OCI-LY3 (cell line): ENCODE measurements around the gene COG8.

ENCODE experiments used
- H2AFZ ChIP-seq: fragments of 200-600, 300-600 bp; shearing (Covaris generic); 2 replicates; pipeline ENCODE4 v1.6.0; 2014; ENCODE audit warnings: antibody characterized with exemption, low read depth, low read length
- H3K27ac ChIP-seq: fragments of 200-600, 300-600 bp; sonication (generic); 2 replicates; pipeline ENCODE4 v1.5.1; 2014; ENCODE audit warnings: mild to moderate bottlenecking, low read length, moderate library complexity, mixed read lengths
- H3K27me3 ChIP-seq: fragments of 200-600, 300-600 bp; sonication (generic); 2 replicates; pipeline ENCODE4 v1.6.1; 2014; ENCODE audit warnings: low read depth, low read length, mixed read lengths
- H3K36me3 ChIP-seq: fragments of 200-600, 300-600 bp; sonication (generic); replicated peaks from 2 replicates; pipeline ENCODE3; 2014; ENCODE audit warnings: low read depth, low read length, mixed read lengths
- H3K4me1 ChIP-seq: fragments of 300-600, 200-600 bp; sonication (generic); 2 replicates; pipeline ENCODE4 v1.6.1; 2014; ENCODE audit warnings: low read length, mixed read lengths
- H3K4me2 ChIP-seq: fragments of 200-600, 300-600 bp; sonication (generic); 2 replicates; pipeline ENCODE4 v1.6.1; 2014; ENCODE audit warnings: low read length, mixed read lengths
- H3K4me3 ChIP-seq: fragments of 300-600, 200-600 bp; sonication (generic); 2 replicates; pipeline ENCODE4 v1.5.1; 2014; ENCODE audit warnings: antibody characterized with exemption, mild to moderate bottlenecking, low read length, moderate library complexity
- H3K79me2 ChIP-seq: fragments of 300-600, 200-600 bp; shearing (Covaris generic); 2 replicates; pipeline ENCODE4 v1.6.1; 2014; ENCODE audit warnings: mild to moderate bottlenecking, low read length, mixed read lengths
- H3K9ac ChIP-seq: fragments of 300-600, 200-600 bp; shearing (Covaris generic); 2 replicates; pipeline ENCODE4 v1.6.0; 2014; ENCODE audit warnings: mild to moderate bottlenecking, low read length, moderate library complexity
- H3K9me3 ChIP-seq: fragments of 200-600, 300-600 bp; shearing (Covaris generic); 2 replicates; pipeline ENCODE4 v1.6.1; 2014; ENCODE audit warnings: low read length, mixed read lengths; ENCODE audit not compliant: insufficient read depth
- H4K20me1 ChIP-seq: fragments of 200-600, 300-600 bp; sonication (generic); 2 replicates; pipeline ENCODE4 v1.6.1; 2016; ENCODE audit warnings: low read length, mixed read lengths; ENCODE audit not compliant: insufficient read depth
- CTCF ChIP-seq: fragments of 200-600, 300-600 bp; sonication (generic); IDR thresholded peaks from 2 replicates; pipeline ENCODE4 v1.5.1; 2014; ENCODE audit warnings: antibody characterized with exemption, low read length, low read depth
- EZH2phosphoT487 ChIP-seq: fragments of 200-600 bp; shearing (Covaris generic); IDR thresholded peaks from 2 replicates; pipeline ENCODE4 v1.6.1; 2018; ENCODE audit warnings: antibody characterized with exemption, mixed run types, low read depth

Gene COG8

GRCh38 chr16:69307856-69308255 lies 31.5 kb downstream of the COG8 start:
- Histone ChIP-seq H3K4me3 (no peak overlapping the region), H3K79me2 (peaks cover 16% of the 10 kb centered on the region)
- no peak for TF ChIP-seq EZH2phosphoT487
- TF ChIP-seq CTCF: no peak

DNA sequence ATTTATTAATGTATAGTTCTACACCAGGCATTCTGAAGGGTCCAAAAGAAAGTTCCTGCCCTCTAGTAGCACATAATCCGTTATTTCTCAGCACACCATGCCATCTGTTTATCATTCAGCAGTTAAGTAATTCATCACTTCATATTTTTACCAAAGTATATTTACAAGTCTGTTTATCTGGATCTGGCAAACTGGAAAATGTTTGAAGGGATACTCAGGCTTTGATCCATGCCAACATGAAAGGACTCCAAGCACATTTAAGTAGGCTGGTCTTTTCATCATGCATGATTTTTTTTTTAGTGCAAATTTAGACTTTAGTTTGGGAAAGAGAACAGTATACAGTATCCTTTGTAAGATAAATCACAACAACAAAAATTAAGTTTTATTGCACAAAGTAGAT lies 32.3 kb downstream of the COG8 start:
- Histone ChIP-seq H3K4me1 (peaks cover 3% of the 10 kb centered on the region; the same call in 1 of the 2 replicates), H4K20me1 (peaks cover 4% of the 10 kb centered on the region)

More at GRCh38 chr16:69307856-69308255, 31.5 kb downstream of the COG8 start:
- H4K20me1 ChIP-seq: peaks cover 6% of the 10 kb centered on the region
- H3K27me3 ChIP-seq: no peaks in the 10 kb centered on the region
- no peaks in the 10 kb centered on the region for H3K36me3 ChIP-seq
- peaks cover 3% of the 10 kb centered on the region; the same call in 1 of the 2 replicates for H3K4me1 ChIP-seq
- no peak overlapping the region for H3K4me2 ChIP-seq
- no peaks in the 10 kb centered on the region for H3K9me3 ChIP-seq
- H2AFZ ChIP-seq: no peak overlapping the region
- no peak overlapping the region for H3K9ac ChIP-seq
- H3K27ac ChIP-seq: no peak overlapping the region

GRCh38 chr16:69306031-69306430 lies 33.3 kb downstream of the COG8 start:
- Histone ChIP-seq H4K20me1 (no peaks in the 10 kb centered on the region), H3K27me3 (no peaks in the 10 kb centered on the region), H3K4me1 (peaks cover 3% of the 10 kb centered on the region; the same call in 1 of the 2 replicates), H3K79me2 (no peaks in the 10 kb centered on the region), H3K9me3 (no peaks in the 10 kb centered on the region), H3K9ac (no peak overlapping the region), H2AFZ (no peak overlapping the region), H3K4me2 (no peak overlapping the region), H3K4me3 (no peak overlapping the region), H3K27ac (no peak overlapping the region), H3K36me3 (peaks cover 3% of the 10 kb centered on the region)
- TF ChIP-seq EZH2phosphoT487 (no peak), CTCF (no peak)

More for the DNA sequence above, 32.3 kb downstream of the COG8 start:
- no peak overlapping the region for H3K4me2 ChIP-seq
- no peak overlapping the region for H2AFZ ChIP-seq
- no peaks in the 10 kb centered on the region for H3K9me3 ChIP-seq
- TF ChIP-seq EZH2phosphoT487: no peak
- TF ChIP-seq CTCF: no peak
- H3K79me2 ChIP-seq: peaks cover 10% of the 10 kb centered on the region
- H3K4me3 ChIP-seq: no peak overlapping the region
- H3K27me3 ChIP-seq: no peaks in the 10 kb centered on the region
- H3K27ac ChIP-seq: no peak overlapping the region
- H3K36me3 ChIP-seq: no peaks in the 10 kb centered on the region
- no peak overlapping the region for H3K9ac ChIP-seq

DNA sequence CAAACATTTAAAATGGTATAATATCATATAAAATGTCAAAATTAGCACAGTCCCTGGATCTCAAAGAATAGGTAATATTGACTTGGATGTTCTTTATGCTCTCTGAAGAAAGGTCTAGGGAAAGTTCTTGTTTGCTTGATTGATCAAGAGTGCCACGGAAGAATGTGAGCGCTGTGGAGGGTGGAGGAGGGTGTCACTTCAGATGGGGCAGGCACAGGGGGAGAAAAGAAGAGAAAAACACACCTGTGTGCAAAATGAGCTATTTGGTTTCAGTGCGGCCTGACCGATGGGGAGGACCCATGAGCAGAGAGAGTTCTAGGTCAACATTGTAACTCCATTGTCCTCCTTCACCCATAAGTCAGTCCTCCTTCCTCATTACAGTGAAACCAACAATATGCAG lies 37.1 kb downstream of the COG8 start:
- H3K4me3 ChIP-seq: no peak overlapping the region
- no peaks in the 10 kb centered on the region for H4K20me1 ChIP-seq
- no peaks in the 10 kb centered on the region for H3K4me1 ChIP-seq
- H3K9ac ChIP-seq: no peak overlapping the region
- H3K4me2 ChIP-seq: no peak overlapping the region
- TF ChIP-seq CTCF: no peak
- no peak for TF ChIP-seq EZH2phosphoT487
- H2AFZ ChIP-seq: no peak overlapping the region
- no peaks in the 10 kb centered on the region for H3K9me3 ChIP-seq
- peaks cover 5% of the 10 kb centered on the region for H3K36me3 ChIP-seq
- no peaks in the 10 kb centered on the region for H3K79me2 ChIP-seq
- H3K27me3 ChIP-seq: no peaks in the 10 kb centered on the region
- no peak overlapping the region for H3K27ac ChIP-seq
